GM18868 (cell line): ENCODE measurements around the gene ZNF493.

Experiments
- ATAC-seq: cut with Tn5 transposase; IDR thresholded peaks from one replicate; pipeline ENCODE4 v1.9.1; 2021; ENCODE audit warnings: mild to moderate bottlenecking, moderate library complexity; ENCODE audit not compliant: unreplicated experiment

ZNF493 gene

DNA sequence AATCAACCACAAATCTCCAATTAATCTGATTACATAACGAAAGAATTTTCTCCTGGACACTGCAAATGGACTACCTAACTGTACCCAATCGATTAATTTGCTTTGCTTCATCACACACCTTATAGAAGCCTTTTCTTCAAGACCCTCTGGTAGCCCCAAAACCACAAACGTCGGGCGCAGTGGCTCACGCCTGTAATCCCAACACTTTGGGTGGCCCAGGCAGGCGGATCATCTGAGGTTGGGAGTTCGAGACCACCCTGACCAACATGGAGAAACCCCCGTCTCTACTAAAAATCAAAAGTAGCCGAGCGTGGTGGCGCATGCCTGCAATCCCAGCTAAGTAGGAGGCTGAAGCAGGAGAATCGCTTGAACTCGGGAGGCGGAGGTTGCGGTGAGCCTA is 65.6 kb downstream of the ZNF493 start:
- ATAC-seq, result no peak

DNA sequence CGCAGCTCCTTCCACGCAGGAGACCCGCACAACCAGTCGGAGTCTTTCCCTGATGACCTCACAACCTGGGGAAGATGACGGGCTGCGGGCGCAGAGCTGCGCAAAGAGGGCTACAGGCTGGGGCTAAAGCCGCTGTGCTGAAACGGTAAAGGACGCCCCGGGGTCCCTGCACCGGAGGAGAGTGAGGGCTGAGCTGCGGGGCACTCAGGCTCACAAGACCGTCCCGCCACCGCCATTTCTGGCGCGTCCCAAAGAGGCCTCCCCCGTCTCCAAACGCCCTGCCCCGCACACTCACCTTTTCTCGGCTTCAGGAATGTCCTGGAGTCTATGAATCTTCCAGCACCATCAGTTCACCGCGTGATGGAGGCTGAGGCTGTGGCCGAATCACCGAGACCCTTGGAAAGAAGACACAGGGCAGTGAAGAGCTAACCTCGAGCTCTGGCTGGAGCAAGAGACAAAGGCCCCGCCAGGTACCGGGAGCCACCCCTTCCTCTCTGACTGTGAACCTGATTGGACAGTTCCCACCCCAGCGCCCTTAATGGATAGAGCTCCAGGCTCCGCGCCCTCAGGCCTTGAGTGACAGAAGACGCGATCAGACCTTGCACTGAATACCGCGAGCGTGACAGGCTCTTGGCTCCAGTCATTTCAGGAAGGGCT is 66.6 kb downstream of the ZNF493 start:
- no peak for ATAC-seq

DNA sequence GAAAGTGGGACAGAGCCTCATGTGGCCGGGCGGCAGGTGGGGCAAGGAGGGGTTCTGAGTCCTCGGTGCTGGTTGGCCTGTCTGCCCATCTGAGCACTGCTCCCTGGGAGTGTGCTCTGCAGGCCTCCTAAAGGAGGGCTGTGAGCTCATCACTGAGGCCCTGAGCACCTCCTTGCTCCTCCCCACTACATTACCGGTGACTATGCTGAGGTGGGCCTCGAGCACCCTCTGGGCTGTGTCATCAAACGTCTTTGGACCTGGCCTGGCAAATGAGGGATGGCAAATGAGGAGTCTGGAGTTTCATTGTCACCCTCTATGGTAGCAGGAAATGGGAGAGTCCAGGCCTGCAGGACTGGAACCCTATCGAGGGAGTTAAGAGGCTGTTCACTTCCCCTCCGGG is 69.7 kb downstream of the ZNF493 start:
- ATAC-seq, result no peak

DNA sequence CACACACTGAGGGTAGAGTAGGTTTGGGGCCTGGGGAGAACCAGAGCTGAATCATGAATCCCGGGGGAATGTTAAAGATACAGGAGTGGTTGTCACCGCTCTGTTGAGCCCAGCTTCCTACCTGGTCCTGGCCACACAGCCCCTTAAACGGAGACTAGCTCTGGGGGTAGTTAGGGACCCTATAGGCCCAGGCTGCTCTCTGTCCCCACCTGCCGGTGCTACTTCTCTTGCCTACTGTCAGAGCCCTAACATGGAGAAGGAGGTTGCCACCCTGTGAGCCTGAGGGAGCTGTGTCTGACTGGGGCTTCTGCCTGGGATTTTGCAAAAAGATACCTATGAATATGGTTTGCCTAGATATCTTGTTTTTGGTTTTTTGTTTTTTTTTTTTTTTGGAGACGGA is 71.9 kb downstream of the ZNF493 start:
- ATAC-seq, result no peak

DNA sequence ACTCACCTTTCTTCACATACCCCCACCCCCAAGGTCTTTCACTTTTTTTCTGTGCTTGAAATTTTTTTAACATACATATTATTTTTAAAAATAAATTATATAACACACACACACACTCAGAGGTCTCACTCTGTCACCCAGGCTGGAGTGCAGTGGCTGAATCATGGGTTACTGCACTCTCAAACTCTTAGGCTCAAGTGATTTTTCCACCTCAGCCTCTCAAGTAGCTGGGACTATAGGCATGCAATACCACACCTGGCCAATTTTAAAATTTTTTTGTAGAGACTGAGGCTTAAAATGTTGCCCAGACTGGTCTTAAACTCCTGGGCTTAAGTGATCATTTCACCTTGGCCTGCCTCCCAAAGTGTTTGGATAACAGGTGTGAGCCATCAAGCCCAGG is 75.6 kb downstream of the ZNF493 start:
- ATAC-seq, result no peak

DNA sequence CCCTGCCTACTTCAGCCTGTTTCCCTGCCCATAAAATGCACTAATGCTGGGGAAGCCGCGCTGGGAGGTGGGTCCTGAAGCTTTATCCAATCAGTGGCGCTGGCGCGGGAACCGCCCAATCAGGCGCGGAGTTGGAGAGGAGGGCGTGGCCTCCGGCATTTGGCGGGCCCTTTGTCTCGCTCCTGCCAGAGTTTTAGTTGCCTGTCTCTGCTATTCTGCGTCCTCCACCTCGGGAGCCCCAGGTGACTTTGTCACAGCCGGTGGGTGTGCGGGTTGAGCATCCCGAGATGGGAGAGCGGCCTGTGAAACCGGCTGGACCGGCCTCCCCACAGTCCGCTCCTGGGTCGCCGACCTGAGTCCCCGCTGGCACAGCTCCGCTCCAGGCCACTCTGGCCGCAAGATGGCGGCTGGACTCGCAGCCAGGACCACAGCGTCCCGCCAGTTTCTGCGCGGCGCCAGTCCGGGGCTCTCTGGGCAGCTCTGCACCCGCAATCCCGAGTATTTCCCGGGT is 77.8 kb downstream of the ZNF493 start:
- no peak for ATAC-seq
